Neural crest cell (in vitro differentiated cells): ENCODE measurements around the gene LCOR. TPM values are rescaled to one million over a fixed set of nuclear protein-coding genes. Genes with fewer than 3 reads are reported as not detected.
A peak's percentile ranks its signal among the peaks of the same experiment; 100 is the strongest.

Experiments used
- DNase-seq: peaks from one replicate; pipeline ENCODE4 v3.0.0; 2021; ENCODE audit warnings: low read depth, mixed read lengths, low spot score
- H3K27ac Mint-ChIP-seq: one replicate; pipeline ENCODE4 v1.8.0; 2021; ENCODE audit warnings: mild to moderate bottlenecking, mixed read lengths; ENCODE audit not compliant: unreplicated experiment
- H3K27me3 Mint-ChIP-seq: 2 replicates; pipeline ENCODE4 v1.8.0; 2021; ENCODE audit warnings: low read depth, mild to moderate bottlenecking, mixed read lengths
- H3K36me3 Mint-ChIP-seq: 2 replicates; pipeline ENCODE4 v1.8.0; 2021; ENCODE audit warnings: low read depth, mild to moderate bottlenecking, mixed read lengths
- H3K4me1 Mint-ChIP-seq: 2 replicates; pipeline ENCODE4 v1.8.0; 2021; ENCODE audit warnings: mixed read lengths
- H3K4me3 Mint-ChIP-seq: one replicate; pipeline ENCODE4 v1.8.0; 2021; ENCODE audit warnings: mild to moderate bottlenecking, mixed read lengths
- H3K9me3 Mint-ChIP-seq: 2 replicates; pipeline ENCODE4 v1.8.0; 2021; ENCODE audit warnings: mixed read lengths
- CTCF ChIP-seq: fragments of 200-600 bp; sonication (generic); conservative IDR thresholded peaks from 2 replicates; pipeline ENCODE4 v1.5.0; 2021; ENCODE audit warnings: antibody characterized with exemption, mild to moderate bottlenecking
- total RNA-seq: library from RNA; stranded (reverse); gene quantifications from 2 replicates; pipeline ENCODE4 v1.2.1, GENCODE V29; 2021

The LCOR gene
- total RNA-seq, 1 donor from 2014 or later, result 54.4 TPM

- no peak for DNase-seq
These were observed 26.6 kb downstream of the LCOR start for GRCh38 chr10:96858706-96859050.

GRCh38 chr10:96860631-96861277 is 28.7 kb downstream of the LCOR start:
- Mint-ChIP-seq H3K27me3 (no peaks in the 10 kb centered on the region), H3K36me3 (peaks cover 2% of the 10 kb centered on the region), H3K9me3 (no peaks in the 10 kb centered on the region), H3K4me1 (peaks cover 20% of the 10 kb centered on the region), H3K27ac (no peak overlapping the region), H3K4me3 (no peak overlapping the region)
- no peak for DNase-seq
- no peak for TF ChIP-seq CTCF

More at GRCh38 chr10:96858706-96859050, 26.6 kb downstream of the LCOR start:
- H3K4me1 Mint-ChIP-seq, result peaks cover 20% of the 10 kb centered on the region
- no peak overlapping the region for H3K4me3 Mint-ChIP-seq
- H3K9me3 Mint-ChIP-seq, result no peaks in the 10 kb centered on the region
- H3K27ac Mint-ChIP-seq, result no peak overlapping the region
- H3K36me3 Mint-ChIP-seq, result peaks cover 2% of the 10 kb centered on the region
- TF ChIP-seq CTCF, result no peak
- H3K27me3 Mint-ChIP-seq, result no peaks in the 10 kb centered on the region

GRCh38 chr10:96863922-96864543 is 31.9 kb downstream of the LCOR start:
- Mint-ChIP-seq H3K4me3 (no peak overlapping the region), H3K9me3 (no peaks in the 10 kb centered on the region), H3K27ac (no peak overlapping the region), H3K27me3 (no peaks in the 10 kb centered on the region), H3K4me1 (no peaks in the 10 kb centered on the region), H3K36me3 (no peaks in the 10 kb centered on the region)
- DNase-seq, result no peak
- no peak for TF ChIP-seq CTCF

- Mint-ChIP-seq H3K36me3 (no peaks in the 10 kb centered on the region), H3K4me1 (peaks cover 39% of the 10 kb centered on the region), H3K27ac (peak overlapping the region; percentile 92), H3K4me3 (peak overlapping the region; percentile 68), H3K9me3 (no peaks in the 10 kb centered on the region), H3K27me3 (no peaks in the 10 kb centered on the region)
- DNase-seq, result no peak
- no peak for TF ChIP-seq CTCF
These were observed 41.0 kb downstream of the LCOR start for GRCh38 chr10:96873086-96873485.

- no peak for DNase-seq
- Mint-ChIP-seq H3K36me3 (no peaks in the 10 kb centered on the region), H3K27ac (peak overlapping the region; percentile 92), H3K4me3 (peak overlapping the region; percentile 68), H3K9me3 (no peaks in the 10 kb centered on the region), H3K27me3 (no peaks in the 10 kb centered on the region), H3K4me1 (peaks cover 39% of the 10 kb centered on the region)
- no peak for TF ChIP-seq CTCF
These were observed 41.8 kb downstream of the LCOR start for GRCh38 chr10:96873756-96874467.
